ENCODE measurements around the gene ASIC1.

GRCh38 chr12:50052964-50053363, 4.4 kb upstream of the ASIC1 start:
- TF ChIP-seq, protein P1, sequence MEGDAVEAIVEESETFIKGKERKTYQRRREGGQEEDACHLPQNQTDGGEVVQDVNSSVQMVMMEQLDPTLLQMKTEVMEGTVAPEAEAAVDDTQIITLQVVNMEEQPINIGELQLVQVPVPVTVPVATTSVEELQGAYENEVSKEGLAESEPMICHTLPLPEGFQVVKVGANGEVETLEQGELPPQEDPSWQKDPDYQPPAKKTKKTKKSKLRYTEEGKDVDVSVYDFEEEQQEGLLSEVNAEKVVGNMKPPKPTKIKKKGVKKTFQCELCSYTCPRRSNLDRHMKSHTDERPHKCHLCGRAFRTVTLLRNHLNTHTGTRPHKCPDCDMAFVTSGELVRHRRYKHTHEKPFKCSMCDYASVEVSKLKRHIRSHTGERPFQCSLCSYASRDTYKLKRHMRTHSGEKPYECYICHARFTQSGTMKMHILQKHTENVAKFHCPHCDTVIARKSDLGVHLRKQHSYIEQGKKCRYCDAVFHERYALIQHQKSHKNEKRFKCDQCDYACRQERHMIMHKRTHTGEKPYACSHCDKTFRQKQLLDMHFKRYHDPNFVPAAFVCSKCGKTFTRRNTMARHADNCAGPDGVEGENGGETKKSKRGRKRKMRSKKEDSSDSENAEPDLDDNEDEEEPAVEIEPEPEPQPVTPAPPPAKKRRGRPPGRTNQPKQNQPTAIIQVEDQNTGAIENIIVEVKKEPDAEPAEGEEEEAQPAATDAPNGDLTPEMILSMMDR (conservative IDR thresholded peaks at IDR 0.05; ENCODE audit: low read depth, low read length): no peak
- TF ChIP-seq, protein P2, sequence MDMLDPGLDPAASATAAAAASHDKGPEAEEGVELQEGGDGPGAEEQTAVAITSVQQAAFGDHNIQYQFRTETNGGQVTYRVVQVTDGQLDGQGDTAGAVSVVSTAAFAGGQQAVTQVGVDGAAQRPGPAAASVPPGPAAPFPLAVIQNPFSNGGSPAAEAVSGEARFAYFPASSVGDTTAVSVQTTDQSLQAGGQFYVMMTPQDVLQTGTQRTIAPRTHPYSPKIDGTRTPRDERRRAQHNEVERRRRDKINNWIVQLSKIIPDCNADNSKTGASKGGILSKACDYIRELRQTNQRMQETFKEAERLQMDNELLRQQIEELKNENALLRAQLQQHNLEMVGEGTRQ (IDR thresholded peaks at IDR 0.05; ENCODE audit: low read depth, low read length): no peak
- TF ChIP-seq NFE2L2 (IDR thresholded peaks at IDR 0.05; ENCODE audit: low read depth, low read length): no peak
- TF ChIP-seq MXI1 (IDR thresholded peaks at IDR 0.05; ENCODE audit: borderline replicate concordance, low read depth, low read length): no peak
- no peak for TF ChIP-seq POLR2A (IDR thresholded peaks at IDR 0.05; ENCODE audit: low read depth, low read length)
- no peak for TF ChIP-seq RAD21 (IDR thresholded peaks at IDR 0.05; ENCODE audit: low read length)
- TF ChIP-seq, protein P3, sequence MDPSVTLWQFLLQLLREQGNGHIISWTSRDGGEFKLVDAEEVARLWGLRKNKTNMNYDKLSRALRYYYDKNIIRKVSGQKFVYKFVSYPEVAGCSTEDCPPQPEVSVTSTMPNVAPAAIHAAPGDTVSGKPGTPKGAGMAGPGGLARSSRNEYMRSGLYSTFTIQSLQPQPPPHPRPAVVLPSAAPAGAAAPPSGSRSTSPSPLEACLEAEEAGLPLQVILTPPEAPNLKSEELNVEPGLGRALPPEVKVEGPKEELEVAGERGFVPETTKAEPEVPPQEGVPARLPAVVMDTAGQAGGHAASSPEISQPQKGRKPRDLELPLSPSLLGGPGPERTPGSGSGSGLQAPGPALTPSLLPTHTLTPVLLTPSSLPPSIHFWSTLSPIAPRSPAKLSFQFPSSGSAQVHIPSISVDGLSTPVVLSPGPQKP (IDR thresholded peaks at IDR 0.05; ENCODE audit: borderline replicate concordance, low read depth, low read length): no peak
- no peak for TF ChIP-seq BHLHE40 (IDR thresholded peaks at IDR 0.05; ENCODE audit: low read depth, low read length)

All from IMR-90 (cell line).